Articular chondrocyte of knee joint (primary cell): ENCODE results near the gene NT5C1B. TPM values are rescaled to one million over a fixed set of nuclear protein-coding genes. Genes with fewer than 3 reads are reported as not detected.

Experiments
- small RNA-seq: library from RNA; depleted of rRNA; stranded (forward); fragments of <200 nt; gene quantifications from one replicate; pipeline ENCODE3, GENCODE V24; 2012
- total RNA-seq: library from RNA; depleted of rRNA; stranded (reverse); fragments of >200 nt; gene quantifications from 2 replicates; pipeline ENCODE4 v1.2.3, GENCODE V29; 2012

The NT5C1B gene
- not detected in 2 replicates for total RNA-seq

GRCh38 chr2:18589354-18589753, at the start of gene NT5C1B:
TSS of gene NT5C1B (minus strand) at chr2:18589569. CDS start at chr2:18589468, 101 bp downstream.

GRCh38 chr2:18560031-18560796, 29.2 kb downstream of the NT5C1B start, which contains the start of gene RDH14:
TSS of gene RDH14 (minus strand) at chr2:18560653. CDS start at chr2:18560572, 81 bp downstream.

Small RNA genes within 50 kb of the gene (small RNA-seq; reads per million reads assigned to genes)
- gene RNU6-1215P = not detected

Other genes starting within 250 kb of the NT5C1B start
- gene RDH14, start 28.9 kb downstream of the NT5C1B start, total RNA-seq = 18.3 and 26.9 TPM in 2 replicates